Liver (tissue), 2 donors: ENCODE data around the gene ID4.

Experiments used
- REST ChIP-seq: IDR thresholded peaks from 2 replicates; pipeline ENCODE4 v1.6.1; 2016; ENCODE audit warnings: antibody characterized with exemption, mild to moderate bottlenecking
- TAF1 ChIP-seq: conservative IDR thresholded peaks from 2 replicates; pipeline ENCODE4 v1.6.1; 2016; ENCODE audit warnings: antibody characterized with exemption, mild to moderate bottlenecking
- TF ChIP-seq, protein P1 (sequence below): IDR thresholded peaks from 2 replicates; pipeline ENCODE4 v1.6.1; 2016; ENCODE audit warnings: antibody characterized with exemption
- donor health status: healthy.

GRCh38 chr6:19870322-19870721 is 33.2 kb downstream of the ID4 start:
- TF ChIP-seq TAF1 (no peak), REST (no peak)
- TF ChIP-seq, protein P1, sequence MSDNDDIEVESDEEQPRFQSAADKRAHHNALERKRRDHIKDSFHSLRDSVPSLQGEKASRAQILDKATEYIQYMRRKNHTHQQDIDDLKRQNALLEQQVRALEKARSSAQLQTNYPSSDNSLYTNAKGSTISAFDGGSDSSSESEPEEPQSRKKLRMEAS: no peak
